SW 1271 (cell line): Measurements from ENCODE around the gene AZIN2.
"Not testable (repeated sequence)": the region's sequence is repeated elsewhere in the genome, so short reads cannot be mapped to it uniquely, and the experiment has no call there.

Experiments used
- DNase-seq, 2 experiments: peaks; one replicate each; lab custom pipeline; 2025; lab: John Stamatoyannopoulos, UW

AZIN2 gene

GRCh38 chr1:33094971-33095604, 14.1 kb downstream of the AZIN2 start:
- peak; percentile 19 to 67 for DNase-seq

GRCh38 chr1:33096363-33097005, 15.5 kb downstream of the AZIN2 start:
- DNase-seq: no peak

- no peak for DNase-seq
Observed at GRCh38 chr1:33097137-33097611, 16.2 kb downstream of the AZIN2 start.

DNA sequence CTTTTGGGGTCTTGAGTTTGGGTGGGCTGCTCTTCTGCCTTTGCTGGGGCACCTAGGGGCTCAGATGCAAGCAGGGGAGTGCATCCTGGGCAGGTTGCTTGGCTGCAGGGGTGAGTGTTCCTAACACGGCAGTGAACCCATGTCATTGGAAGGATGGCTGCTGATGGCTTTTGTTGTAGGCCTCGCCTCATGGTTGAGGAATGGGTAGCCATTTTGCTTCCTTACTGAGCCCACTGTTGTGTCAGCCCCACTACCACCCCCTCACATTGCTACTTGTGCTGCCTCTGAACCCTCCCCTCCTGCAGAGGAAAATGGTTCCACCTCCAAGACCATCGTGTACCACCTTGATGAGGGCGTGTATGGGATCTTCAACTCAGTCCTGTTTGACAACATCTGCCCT, 16.8 kb downstream of the AZIN2 start:
- DNase-seq: no peak

DNA sequence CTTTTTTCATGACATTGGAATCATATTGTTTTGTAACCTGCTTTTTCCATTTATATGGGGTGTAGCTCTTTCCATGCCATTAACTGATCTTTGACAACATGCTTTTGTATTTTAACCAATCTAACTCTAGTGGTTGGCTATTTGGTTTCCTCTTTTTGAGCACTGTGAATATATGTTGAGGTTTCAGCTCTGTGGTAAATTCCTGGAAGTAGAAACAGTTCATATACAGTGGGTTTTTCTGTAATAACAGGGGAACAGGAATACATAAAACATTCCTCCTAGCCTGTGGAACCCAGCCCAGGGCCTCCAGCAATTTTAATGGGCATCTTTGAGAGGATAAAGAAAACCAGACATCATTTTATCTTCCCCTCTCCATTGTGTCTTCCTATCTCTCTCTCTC, 17.4 kb downstream of the AZIN2 start:
- no peak for DNase-seq

DNA sequence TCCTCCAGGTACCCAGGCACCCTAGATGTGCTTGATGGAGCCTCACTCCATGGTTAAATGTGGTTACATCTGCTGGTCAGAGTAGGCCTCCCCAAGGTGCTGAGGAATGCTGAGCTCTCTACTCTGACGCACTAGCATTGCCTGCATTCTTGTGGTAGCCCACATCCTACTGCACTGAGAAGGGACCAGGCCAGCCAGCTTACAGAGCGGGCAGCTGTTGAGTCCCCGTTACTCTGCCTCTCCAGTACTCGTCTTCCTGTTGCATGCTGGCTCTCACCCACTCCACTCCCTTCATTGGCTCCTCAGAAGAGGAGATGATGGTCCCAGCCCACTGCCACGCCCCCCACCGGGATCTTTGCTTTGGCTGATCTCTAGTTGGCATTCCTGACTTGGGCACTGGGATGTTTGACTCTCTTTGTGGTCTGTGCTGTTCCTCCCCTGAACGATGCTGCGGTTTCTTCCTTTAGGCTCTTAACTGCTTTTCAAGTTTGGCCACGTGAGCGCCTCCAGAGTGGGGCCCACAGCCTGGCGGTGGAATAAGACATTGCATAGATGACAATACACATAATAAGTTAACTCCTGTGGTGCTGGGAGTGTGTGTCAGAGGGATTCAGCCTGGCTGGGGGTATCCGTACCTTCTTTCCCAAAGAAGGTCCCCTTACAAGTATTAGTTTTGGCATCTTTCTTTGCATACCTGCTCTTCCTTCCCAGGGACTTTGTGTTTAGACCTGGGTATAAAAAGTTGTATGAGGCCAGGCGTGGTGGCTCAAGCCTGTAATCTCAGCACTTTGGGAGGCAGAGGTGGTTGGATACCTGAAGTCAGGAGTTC, 18.6 kb downstream of the AZIN2 start:
- DNase-seq: peak; percentile 97 to 99

DNA sequence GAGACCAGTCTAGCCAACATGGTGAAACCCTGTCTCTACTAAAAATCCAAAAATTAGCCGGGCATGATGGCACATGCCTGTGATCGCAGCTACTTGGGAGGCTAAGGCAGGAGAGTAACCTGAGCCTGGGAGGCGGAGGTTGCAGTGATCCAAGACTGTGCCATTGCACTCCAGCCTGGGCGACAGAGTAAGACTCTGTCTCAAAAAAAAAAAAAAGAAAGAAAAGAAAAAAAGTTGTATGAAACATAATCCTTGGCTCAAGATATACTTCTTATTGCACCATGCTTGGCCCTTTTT, 19.1 kb downstream of the AZIN2 start:
- DNase-seq: not testable (repeated sequence)

DNA sequence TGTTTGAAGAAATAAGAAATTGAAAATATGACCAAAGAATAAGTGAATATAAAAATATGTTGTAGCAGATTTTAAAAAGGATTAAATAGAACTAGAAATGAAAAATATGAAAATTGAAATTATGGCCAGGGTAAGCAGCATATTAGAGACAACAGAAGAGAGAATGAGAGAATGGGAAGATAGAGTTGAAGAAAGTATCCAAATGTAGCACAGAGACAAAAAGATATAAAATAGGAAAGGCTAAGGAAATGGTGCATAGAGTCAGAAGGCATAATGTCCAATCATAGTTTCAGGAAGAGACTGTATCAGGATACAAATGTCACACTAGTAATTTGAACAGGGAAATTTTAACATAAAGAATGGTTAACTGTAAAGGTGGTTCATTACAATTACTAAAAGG, 29.5 kb downstream of the AZIN2 start:
- no peak for DNase-seq

- peak in 1 of 2 experiments; percentile 14 for DNase-seq
Observed at GRCh38 chr1:33111965-33112364, 31.0 kb downstream of the AZIN2 start.

DNA sequence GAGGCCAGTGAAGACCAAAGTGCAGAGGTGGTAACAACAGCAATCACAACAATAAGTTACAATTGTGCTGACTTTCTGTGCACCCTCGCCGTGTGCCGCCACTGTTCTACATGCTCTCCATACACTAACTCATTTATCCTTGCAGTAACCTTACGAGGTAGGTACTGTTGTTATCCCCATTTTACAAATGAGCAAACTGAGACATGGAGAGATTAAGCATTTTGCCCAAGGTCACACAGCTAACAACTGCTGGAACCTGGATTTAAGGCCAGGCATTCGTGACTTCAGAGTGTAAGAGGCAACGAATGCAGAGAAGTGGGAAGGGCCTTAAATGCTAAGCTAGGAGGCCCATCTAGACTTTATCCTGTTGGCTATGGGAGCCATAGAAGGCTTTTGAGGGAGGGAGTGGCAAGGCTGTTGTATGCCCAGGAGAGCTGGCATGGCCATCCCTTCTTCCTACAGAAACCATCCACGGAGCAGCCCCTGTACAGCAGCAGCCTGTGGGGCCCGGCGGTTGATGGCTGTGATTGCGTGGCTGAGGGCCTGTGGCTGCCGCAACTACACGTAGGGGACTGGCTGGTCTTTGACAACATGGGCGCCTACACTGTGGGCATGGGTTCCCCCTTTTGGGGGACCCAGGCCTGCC, 36.6 kb downstream of the AZIN2 start:
- no peak for DNase-seq

GRCh38 chr1:33118274-33118673, 37.3 kb downstream of the AZIN2 start:
- DNase-seq: no peak

GRCh38 chr1:33119050-33119449, 38.1 kb downstream of the AZIN2 start:
- no peak for DNase-seq

DNA sequence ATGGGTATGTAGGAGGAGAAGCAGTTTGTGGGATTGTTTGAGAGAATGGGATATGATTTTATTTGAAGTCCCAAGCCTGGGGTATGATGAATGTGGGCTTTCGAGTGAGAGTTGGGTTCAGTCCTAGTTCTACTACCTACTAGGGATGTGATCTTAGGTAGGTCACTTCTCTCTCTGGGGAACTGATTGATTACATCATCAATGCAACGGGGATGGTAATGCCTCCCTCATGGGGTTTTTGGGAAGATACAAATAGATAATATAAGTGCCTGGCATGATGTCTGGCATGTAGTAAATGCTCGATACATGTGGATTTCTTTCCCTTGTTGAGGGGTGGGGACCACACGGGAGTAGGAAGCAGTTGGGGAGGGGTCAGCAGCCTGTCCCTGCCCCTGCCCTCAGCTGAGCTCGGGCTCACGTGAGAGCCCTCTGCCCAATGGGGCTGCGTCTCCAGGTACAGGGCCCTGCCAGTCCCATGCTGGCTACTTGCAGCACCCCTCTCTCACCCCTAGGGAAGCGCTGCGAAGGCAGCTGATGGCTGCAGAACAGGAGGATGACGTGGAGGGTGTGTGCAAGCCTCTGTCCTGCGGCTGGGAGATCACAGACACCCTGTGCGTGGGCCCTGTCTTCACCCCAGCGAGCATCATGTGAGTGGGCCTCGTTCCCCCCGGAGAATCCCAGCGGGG, 38.7 kb downstream of the AZIN2 start:
- DNase-seq: no peak

GRCh38 chr1:33120436-33121231, 39.7 kb downstream of the AZIN2 start:
- no peak for DNase-seq

GRCh38 chr1:33121728-33122127, 40.8 kb downstream of the AZIN2 start:
- no peak for DNase-seq

GRCh38 chr1:33122483-33123178, 41.7 kb downstream of the AZIN2 start:
- no peak for DNase-seq

DNA sequence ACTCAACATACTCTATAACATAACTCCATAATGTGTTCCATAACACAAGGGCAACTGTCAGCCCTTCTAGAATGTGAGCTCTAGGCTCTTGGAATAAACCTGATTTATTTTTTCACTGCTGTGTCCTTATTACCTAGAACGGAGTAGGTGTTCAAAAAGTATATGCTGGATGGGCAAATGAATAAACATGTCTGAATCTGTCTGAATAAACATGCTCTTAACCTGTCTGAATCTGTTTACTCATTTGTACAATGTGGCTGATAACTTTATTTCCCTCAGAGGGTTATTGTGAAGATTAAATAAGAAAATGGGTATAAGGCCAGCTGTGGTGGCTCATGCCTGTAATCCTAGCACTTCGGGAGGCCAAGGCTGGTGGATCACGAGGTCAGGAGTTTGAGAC, 42.3 kb downstream of the AZIN2 start:
- DNase-seq: no peak

DNA sequence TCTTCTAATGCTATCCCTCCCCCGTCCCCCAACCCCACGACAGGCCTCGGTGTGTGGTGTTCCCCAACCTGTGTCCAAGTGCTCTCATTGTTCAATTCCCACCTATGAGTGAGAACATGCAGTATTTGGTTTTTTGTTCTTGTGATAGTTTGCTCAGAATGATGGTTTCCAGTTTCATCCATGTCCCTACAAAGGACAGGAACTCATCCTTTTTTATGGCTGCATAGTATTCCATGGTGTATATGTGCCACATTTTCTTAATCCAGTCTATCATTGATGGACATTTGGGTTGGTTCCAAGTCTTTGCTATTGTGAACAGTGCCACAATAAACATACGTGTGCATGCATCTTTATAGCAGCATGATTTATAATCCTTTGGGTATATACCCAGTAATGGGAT, 43.7 kb downstream of the AZIN2 start:
- not testable (repeated sequence) for DNase-seq

DNA sequence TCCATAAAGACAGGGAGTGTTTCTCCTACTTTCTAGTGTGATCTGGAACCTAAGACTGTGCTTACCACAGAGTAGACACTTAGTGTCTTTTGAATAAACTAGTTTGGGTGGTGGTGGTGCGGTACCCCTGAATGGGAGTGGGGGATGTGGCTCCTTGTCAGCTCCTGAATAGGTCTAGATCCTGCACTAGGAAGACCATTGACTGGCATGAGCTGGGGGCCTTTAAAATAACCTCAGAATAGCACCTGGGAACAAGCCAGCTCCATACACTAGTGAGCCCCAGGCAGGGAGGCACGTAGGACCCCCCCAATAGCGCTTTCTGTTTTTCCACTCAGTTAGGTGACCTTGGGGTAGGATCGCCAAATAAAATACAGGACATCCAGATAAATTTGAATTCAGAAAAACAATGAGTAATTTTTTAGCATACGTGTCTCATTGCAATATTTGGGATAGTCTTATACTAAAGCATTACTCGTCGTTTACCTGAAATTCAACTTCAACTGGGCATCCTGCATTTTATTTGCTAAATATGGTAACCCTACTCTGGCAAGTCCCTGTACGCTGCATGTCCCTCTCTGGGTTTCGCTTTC, 45.6 kb downstream of the AZIN2 start:
- DNase-seq: no peak
